NCI-H1048 (cell line): ENCODE measurements around the gene GAN.

Experiments used
- DNase-seq: peaks from one replicate; lab custom pipeline; 2025; lab: John Stamatoyannopoulos, UW

Gene GAN

DNA sequence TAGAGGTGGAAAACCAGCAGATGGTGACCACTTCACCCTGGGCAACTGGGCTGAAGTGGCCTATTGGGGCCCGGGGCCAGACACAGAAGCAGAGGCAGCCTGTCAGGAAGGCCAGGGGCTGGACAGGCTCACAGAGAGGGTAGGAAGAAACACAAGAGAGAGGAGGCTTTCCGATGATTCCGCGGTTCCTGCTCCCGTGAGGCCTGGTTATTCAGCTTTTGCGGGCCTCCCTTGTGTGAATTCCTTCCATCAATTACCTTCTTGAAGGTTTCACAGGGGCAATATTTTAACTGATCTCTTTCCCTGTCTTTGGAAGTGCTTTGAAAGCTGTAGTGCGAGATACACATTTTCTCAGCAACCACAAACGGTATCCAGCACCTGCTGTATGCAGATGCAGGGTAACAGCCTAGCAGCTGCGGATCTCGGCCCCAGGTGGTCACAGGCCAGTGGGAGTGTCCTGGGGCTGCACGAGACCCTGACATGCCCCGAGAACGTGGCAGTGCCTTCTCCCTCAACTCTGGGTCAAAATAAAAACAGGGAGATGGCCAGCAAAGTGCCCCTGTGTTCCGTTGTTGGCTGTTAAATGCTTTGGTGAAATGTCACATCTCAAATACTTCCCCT, 118.3 kb downstream of the GAN start:
- DNase-seq, result no peak

GRCh38 chr16:81435103-81435502, 120.3 kb downstream of the GAN start:
- no peak for DNase-seq

GRCh38 chr16:81435567-81435966, 120.8 kb downstream of the GAN start:
- DNase-seq, result no peak

DNA sequence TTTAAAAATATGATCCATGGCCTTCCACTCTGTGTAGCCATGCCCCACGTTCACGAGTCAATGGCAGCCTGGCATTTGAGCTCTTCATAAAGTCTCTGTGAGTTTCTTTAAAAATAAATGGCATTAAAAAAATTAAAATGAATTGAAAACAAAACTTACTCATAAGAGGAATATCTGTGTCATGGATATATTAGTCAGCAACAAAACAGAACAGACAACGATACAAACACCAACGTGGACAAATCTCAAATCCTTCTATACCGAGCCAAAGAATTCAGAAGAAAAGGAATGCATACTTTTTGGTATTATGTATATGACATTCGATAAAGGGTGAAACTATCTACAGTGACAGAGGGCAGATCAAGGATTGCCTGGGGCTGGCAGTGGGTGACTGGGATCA, 121.6 kb downstream of the GAN start:
- no peak for DNase-seq

DNA sequence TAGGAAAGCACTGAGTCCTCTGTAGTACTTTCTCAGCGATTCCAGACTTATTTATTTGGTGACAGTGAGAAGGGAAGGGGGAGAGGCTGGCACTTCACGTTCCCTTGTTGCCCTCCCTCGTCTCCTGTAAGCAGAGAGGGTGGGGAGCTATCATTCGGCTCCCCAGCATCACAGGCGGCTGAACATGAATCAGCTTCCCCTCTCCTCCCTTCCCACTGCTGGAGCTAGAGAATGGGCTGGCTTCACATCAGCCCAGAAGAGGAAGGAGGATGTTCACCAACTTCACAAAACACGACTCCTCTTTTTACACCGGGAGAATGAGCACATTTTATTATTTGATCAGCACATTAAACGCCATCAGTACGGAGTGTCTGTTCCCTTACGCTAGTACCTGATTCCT, 123.1 kb downstream of the GAN start:
- DNase-seq, result no peak
